H1 (cell line): ENCODE data around the gene PIGC. TPM values are rescaled to one million over a fixed set of nuclear protein-coding genes. Genes with fewer than 3 reads are reported as not detected.

Experiments
- CTCF ChIA-PET: fragments of 300-600 bp; sonication (Branson Sonifier 250); formaldehyde crosslinking; loops from one replicate; lab custom pipeline; 2021; ENCODE audit not compliant: partially characterized antibody; lab: Charles Lee
- POLR2A ChIA-PET: fragments of 300-600 bp; sonication (Branson Sonifier 250); formaldehyde crosslinking; loops from one replicate; lab custom pipeline; 2021; ENCODE audit warnings: inconsistent platforms; ENCODE audit not compliant: partially characterized antibody; lab: Charles Lee
- DNase-seq, 2 experiments: peaks; one replicate each; pipeline versions ENCODE4 v3.0.0 to v3.0.0-alpha.2; 2010 to 2022; ENCODE audit warnings: low spot score in 2 of 2, low read depth in 1 of 2, mixed read lengths in 1 of 2
- FAIRE-seq: peaks from 2 replicates; lab custom pipeline; 2011; peaks lifted over from hg19 to GRCh38; lab: Jason Lieb, UNC
- H2AFZ ChIP-seq: 2 replicates; pipeline ENCODE4 v1.8.1; 2012; ENCODE audit warnings: low read length, inconsistent platforms
- H2AK5ac ChIP-seq: 2 replicates; pipeline ENCODE4 v1.6.1; 2013; ENCODE audit warnings: low read depth, low read length
- H2BK120ac ChIP-seq: replicated peaks from 2 replicates; pipeline ENCODE3; 2013; ENCODE audit warnings: low read depth, low read length, inconsistent platforms
- H2BK12ac ChIP-seq: 2 replicates; pipeline ENCODE4 v1.6.1; 2013; ENCODE audit warnings: low read depth, low read length
- H2BK15ac ChIP-seq: 2 replicates; pipeline ENCODE4 v1.6.1; 2013; ENCODE audit warnings: low read length
- H2BK20ac ChIP-seq: 2 replicates; pipeline ENCODE4 v1.6.1; 2013; ENCODE audit warnings: low read length
- H2BK5ac ChIP-seq: 2 replicates; pipeline ENCODE4 v1.6.1; 2013; ENCODE audit warnings: low read depth, low read length
- H3K14ac ChIP-seq: 2 replicates; pipeline ENCODE4 v1.6.1; 2013; ENCODE audit warnings: inconsistent platforms; ENCODE audit not compliant: insufficient read length
- H3K18ac ChIP-seq: 2 replicates; pipeline ENCODE4 v1.6.1; 2013; ENCODE audit warnings: low read length; ENCODE audit errors: extremely low read depth
- H3K23ac ChIP-seq: 2 replicates; pipeline ENCODE4 v1.6.1; 2013; ENCODE audit warnings: inconsistent platforms; ENCODE audit not compliant: insufficient read length
- H3K23me2 ChIP-seq: 2 replicates; pipeline ENCODE4 v1.6.1; 2013; ENCODE audit warnings: low read depth, low read length
- H3K27ac ChIP-seq: 2 replicates; pipeline ENCODE4 v1.6.1; 2011; ENCODE audit warnings: low read depth, low read length, inconsistent platforms
- H3K27me3 ChIP-seq, 4 experiments: replicated peaks in 1 of 4; 1 replicate in 1 of 4; 2 replicates in 3 of 4; pipeline versions ENCODE4 v1.6.1 to v1.8.1; 2011 to 2013; ENCODE audit warnings: low read length in 3 of 4, mild to moderate bottlenecking in 3 of 4, inconsistent platforms in 2 of 4, mixed read lengths in 2 of 4, moderate library complexity in 1 of 4; ENCODE audit not compliant: control insufficient read depth in 3 of 4, insufficient read depth in 3 of 4; ENCODE audit errors: extremely low read depth in 1 of 4
- H3K36me3 ChIP-seq, 4 experiments: 2 replicates each; pipeline versions ENCODE4 v1.6.1 to v1.8.1; 2011 to 2013; ENCODE audit warnings: mild to moderate bottlenecking in 4 of 4, low read length in 3 of 4, moderate library complexity in 2 of 4, control low read depth in 1 of 4, inconsistent platforms in 1 of 4; ENCODE audit not compliant: insufficient read depth in 4 of 4, control insufficient read depth in 2 of 4
- H3K4ac ChIP-seq: replicated peaks from 2 replicates; pipeline ENCODE3; 2013; ENCODE audit warnings: low read length, low read depth, mixed read lengths, inconsistent platforms; ENCODE audit not compliant: insufficient read length
- H3K4me1 ChIP-seq, 4 experiments: replicated peaks in 1 of 4; 1 replicate in 1 of 4; 2 replicates in 3 of 4; pipeline versions ENCODE4 v1.6.1 to v1.8.1; 2011 to 2013; ENCODE audit warnings: low read length in 3 of 4, inconsistent platforms in 2 of 4, mixed read lengths in 1 of 4; ENCODE audit not compliant: insufficient read depth in 4 of 4, control insufficient read depth in 3 of 4
- H3K4me2 ChIP-seq, 2 experiments: 2 replicates each; pipeline versions ENCODE4 v1.6.1 to v1.8.1; 2011 to 2013; ENCODE audit warnings: low read depth in 2 of 2, low read length in 2 of 2, control low read depth in 1 of 2, inconsistent platforms in 1 of 2, mild to moderate bottlenecking in 1 of 2; ENCODE audit not compliant: insufficient read depth in 1 of 2
- H3K4me3 ChIP-seq, 4 experiments: fragments of 200-600, 300-600 bp in 1 of 4; sonication (generic), shearing (Covaris generic), sonication (Bioruptor Twin) in 1 of 4; 2 replicates each; pipeline versions ENCODE4 v1.5.1 to v1.8.1; 2011 to 2016; ENCODE audit warnings: low read length in 4 of 4, low read depth in 3 of 4, control low read depth in 2 of 4, inconsistent platforms in 2 of 4, mild to moderate bottlenecking in 2 of 4, mixed read lengths in 1 of 4, moderate library complexity in 1 of 4; ENCODE audit not compliant: insufficient read depth in 2 of 4; ENCODE audit errors: extremely low read depth in 1 of 4
- H3K56ac ChIP-seq: replicated peaks from 2 replicates; pipeline ENCODE3; 2013; ENCODE audit warnings: low read depth, mild to moderate bottlenecking, mixed read lengths, low read length, inconsistent platforms; ENCODE audit not compliant: insufficient read length
- H3K79me1 ChIP-seq: 2 replicates; pipeline ENCODE4 v1.6.1; 2013; ENCODE audit warnings: low read depth, low read length, control low read depth
- H3K79me2 ChIP-seq, 2 experiments: 2 replicates each; pipeline versions ENCODE4 v1.6.1 to v1.8.1; 2012 to 2013; ENCODE audit warnings: low read length in 2 of 2, mild to moderate bottlenecking in 2 of 2, inconsistent platforms in 1 of 2; ENCODE audit not compliant: insufficient read depth in 2 of 2, control insufficient read depth in 1 of 2
- H3K9ac ChIP-seq, 4 experiments: replicated peaks in 1 of 4; 1 replicate in 1 of 4; 2 replicates in 3 of 4; pipeline versions ENCODE4 v1.6.1 to v1.8.1; 2011 to 2013; ENCODE audit warnings: low read depth in 3 of 4, low read length in 3 of 4, control low read depth in 2 of 4, mild to moderate bottlenecking in 2 of 4, moderate library complexity in 2 of 4, inconsistent platforms in 1 of 4; ENCODE audit errors: extremely low read depth in 1 of 4
- H3K9me3 ChIP-seq, 2 experiments: 2 replicates each; pipeline versions ENCODE4 v1.6.1 to v1.8.1; 2012 to 2013; ENCODE audit warnings: mild to moderate bottlenecking in 2 of 2, moderate library complexity in 2 of 2, control low read depth in 1 of 2, inconsistent platforms in 1 of 2, low read depth in 1 of 2, low read length in 1 of 2, mixed read lengths in 1 of 2; ENCODE audit not compliant: insufficient read depth in 2 of 2
- H4K20me1 ChIP-seq, 2 experiments: replicated peaks in 1 of 2; 2 replicates each; pipeline versions ENCODE3 to v1.8.1; 2011 to 2013; ENCODE audit warnings: inconsistent platforms in 2 of 2, low read length in 2 of 2, mild to moderate bottlenecking in 1 of 2; ENCODE audit not compliant: insufficient read depth in 2 of 2, control insufficient read depth in 1 of 2
- H4K5ac ChIP-seq: 2 replicates; pipeline ENCODE4 v1.6.1; 2013; ENCODE audit warnings: low read length, low read depth, mixed read lengths, inconsistent platforms; ENCODE audit not compliant: insufficient read length
- H4K8ac ChIP-seq: 2 replicates; pipeline ENCODE4 v1.8.0; 2013; ENCODE audit warnings: mild to moderate bottlenecking, moderate library complexity, low read length, inconsistent platforms; ENCODE audit not compliant: insufficient read depth; ENCODE audit errors: extremely low read depth
- H4K91ac ChIP-seq: replicated peaks from 2 replicates; pipeline ENCODE3; 2013; ENCODE audit warnings: low read length, mixed read lengths, inconsistent platforms; ENCODE audit not compliant: insufficient read length
- ASH2L ChIP-seq: fragments of 200-600, 300-600 bp; sonication (generic); IDR thresholded peaks from one replicate; pipeline ENCODE4 v1.7.1; 2017; ENCODE audit warnings: low read length
- FOSL1 ChIP-seq: IDR thresholded peaks from 2 replicates; pipeline ENCODE4 v1.6.1; 2011; ENCODE audit warnings: mild to moderate bottlenecking, low read depth, low read length, moderate library complexity; ENCODE audit not compliant: insufficient read depth
- GABPA ChIP-seq: IDR thresholded peaks from 2 replicates; pipeline ENCODE4 v1.6.1; 2011; ENCODE audit warnings: mild to moderate bottlenecking, low read length, moderate library complexity, borderline replicate concordance; ENCODE audit not compliant: insufficient read depth
- HDAC2 ChIP-seq, 2 experiments: fragments of 300-600 bp in 1 of 2; sonication (generic) in 1 of 2; IDR thresholded peaks; 2 replicates each; pipeline ENCODE4 v1.6.1; 2011 to 2012; ENCODE audit warnings: low read depth in 2 of 2, low read length in 2 of 2, mild to moderate bottlenecking in 2 of 2, moderate library complexity in 2 of 2, borderline replicate concordance in 1 of 2, inconsistent platforms in 1 of 2
- KDM4A ChIP-seq: IDR thresholded peaks from one replicate; pipeline ENCODE4 v1.7.1; 2012; ENCODE audit warnings: low read depth, mild to moderate bottlenecking, moderate library complexity, low read length, inconsistent platforms; ENCODE audit not compliant: severe bottlenecking
- MAFK ChIP-seq: IDR thresholded peaks from 2 replicates; pipeline ENCODE4 v1.6.1; 2012; ENCODE audit warnings: low read depth, mild to moderate bottlenecking, improper control_type of control experiment, low read length
- PHF8 ChIP-seq: fragments of 200-600 bp; sonication (generic); conservative IDR thresholded peaks from 2 replicates; pipeline ENCODE4 v1.7.1; 2012; ENCODE audit warnings: low read depth, mild to moderate bottlenecking, inconsistent platforms, low read length, moderate library complexity
- TAF7 ChIP-seq: optimal IDR thresholded peaks from 2 replicates; pipeline ENCODE3; 2011; ENCODE audit warnings: low read depth, mild to moderate bottlenecking, inconsistent platforms, low read length, moderate library complexity, borderline replicate concordance
- WGBS, 2 experiments: shearing (Covaris generic) in 1 of 2; methylation state at CpG; one replicate each; pipeline versions ENCODE4 v1.1.6 to v1.1.7; 2013 to 2015; ENCODE audit warnings: low lambda C conversion rate in 2 of 2, mixed read lengths in 2 of 2, inconsistent platforms in 1 of 2, low coverage in 1 of 2, missing lambda C conversion rate in 1 of 2; ENCODE audit not compliant: insufficient replicate concordance in 2 of 2, insufficient coverage in 1 of 2, insufficient read length in 1 of 2; ENCODE audit errors: extremely low coverage in 1 of 2, missing lambda C conversion rate in 1 of 2; 5-methylcytosine and 5-hydroxymethylcytosine counted together
- polyA plus RNA-seq, 7 experiments: library from polyadenylated mRNA; depleted of rRNA in 3 of 7; stranded (reverse) in 5 of 7; unstranded in 2 of 7; fragments of >200 nt in 5 of 7; fragments of 200-250 nt in 2 of 7; gene quantifications; 1 replicate in 5 of 7; 2 replicates in 1 of 7; 4 replicates in 1 of 7; pipeline versions ENCODE4 v1.2.1 to v1.2.3, GENCODE V29; 2011 to 2013; ENCODE audit warnings: missing spikeins in 2 of 7, mixed read lengths in 2 of 7
- total RNA-seq: library from RNA; stranded (reverse); fragmentation: NEBNext Ultra II Directional; extraction: Animal tissue kit (Norgen Biotek cat#: 25700); gene quantifications from 2 replicates; pipeline ENCODE4 v1.2.1, GENCODE V29; 2021
- TF ChIP-seq, protein P1 (sequence below): IDR thresholded peaks from 2 replicates; pipeline ENCODE4 v1.6.1; 2011; ENCODE audit warnings: low read depth, mild to moderate bottlenecking, low read length; ENCODE audit not compliant: insufficient read depth
- TF ChIP-seq, protein P2 (sequence below): IDR thresholded peaks from 2 replicates; pipeline ENCODE4 v1.6.1; 2012; ENCODE audit warnings: low read length, inconsistent platforms

PIGC gene
- total and polyA plus RNA-seq, 2 of the 8 experiments (the other 6 are each of a cell fraction or from before 2014, with no cell fraction given) = 21.0 to 39.3 TPM

- no peak for FAIRE-seq
- WGBS, 2 experiments = 92% methylated on average over 7 of the region's 7 CpGs; no CpG with 5 or more reads in 1 of the 2 experiments
- TF ChIP-seq, protein P1, sequence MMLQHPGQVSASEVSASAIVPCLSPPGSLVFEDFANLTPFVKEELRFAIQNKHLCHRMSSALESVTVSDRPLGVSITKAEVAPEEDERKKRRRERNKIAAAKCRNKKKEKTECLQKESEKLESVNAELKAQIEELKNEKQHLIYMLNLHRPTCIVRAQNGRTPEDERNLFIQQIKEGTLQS = no peak
- TF ChIP-seq GABPA (no peak), TAF7 (no peak), PHF8 (no peak), FOSL1 (no peak), MAFK (no peak), KDM4A (no peak), ASH2L (no peak), HDAC2 (IDR thresholded peaks at IDR 0.05; ENCODE audit: borderline replicate concordance in 1 of 2, low read depth in 2 of 2, low read length in 2 of 2) (no peak)
- TF ChIP-seq, protein P2, sequence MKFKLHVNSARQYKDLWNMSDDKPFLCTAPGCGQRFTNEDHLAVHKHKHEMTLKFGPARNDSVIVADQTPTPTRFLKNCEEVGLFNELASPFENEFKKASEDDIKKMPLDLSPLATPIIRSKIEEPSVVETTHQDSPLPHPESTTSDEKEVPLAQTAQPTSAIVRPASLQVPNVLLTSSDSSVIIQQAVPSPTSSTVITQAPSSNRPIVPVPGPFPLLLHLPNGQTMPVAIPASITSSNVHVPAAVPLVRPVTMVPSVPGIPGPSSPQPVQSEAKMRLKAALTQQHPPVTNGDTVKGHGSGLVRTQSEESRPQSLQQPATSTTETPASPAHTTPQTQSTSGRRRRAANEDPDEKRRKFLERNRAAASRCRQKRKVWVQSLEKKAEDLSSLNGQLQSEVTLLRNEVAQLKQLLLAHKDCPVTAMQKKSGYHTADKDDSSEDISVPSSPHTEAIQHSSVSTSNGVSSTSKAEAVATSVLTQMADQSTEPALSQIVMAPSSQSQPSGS = no peak
These were observed 6.6 kb upstream of the PIGC start for GRCh38 chr1:172450524-172450885.

More at GRCh38 chr1:172450524-172450885, 6.6 kb upstream of the PIGC start:
- Histone ChIP-seq H3K27me3 (peaks cover 0 to 2% (median 0%) of the 10 kb centered on the region in 4 experiments; a peak in 1 of 7 replicates), H3K4me1 (no peaks in the 10 kb centered on the region), H3K18ac (no peak overlapping the region), H2AK5ac (no peak overlapping the region), H4K20me1 (no peaks in the 10 kb centered on the region), H2BK5ac (no peak overlapping the region), H2BK12ac (no peak overlapping the region), H4K5ac (no peak overlapping the region), H3K79me2 (no peaks in the 10 kb centered on the region), H2AFZ (peak overlapping the region; percentile 100), H4K91ac (no peak overlapping the region), H3K14ac (no peak overlapping the region), H2BK15ac (no peak overlapping the region; the same call in 1 of the 2 replicates), H3K36me3 (no peaks in the 10 kb centered on the region), H3K23ac (no peak overlapping the region), H3K9ac (no peak overlapping the region), H2BK20ac (no peak overlapping the region), H4K8ac (no peak overlapping the region), H3K4me3 (no peak overlapping the region), H3K4me2 (no peak overlapping the region), H2BK120ac (no peak overlapping the region), H3K4ac (no peak overlapping the region), H3K9me3 (no peaks in the 10 kb centered on the region), H3K27ac (no peak overlapping the region), H3K23me2 (no peaks in the 10 kb centered on the region), H3K79me1 (no peaks in the 10 kb centered on the region), H3K56ac (no peak overlapping the region)
- DNase-seq = no peak
- ChIA-PET CTCF (interaction anchor here (0.7 to 5.2 kb wide), 23 partner anchors 8 to 439 kb away, joined by 3 to 39 read pairs (median 3); no protein-coding TSS in a partner anchor), POLR2A (interaction anchor here (1.4 to 1.5 kb wide), 2 partner anchors 10 to 82 kb away, joined by 4 read pairs; no protein-coding TSS in a partner anchor)
